HG02798 (cell line): ENCODE results near the gene GMPPB.
A peak's percentile ranks its signal among the peaks of the same experiment; 100 is the strongest.
"Not testable (repeated sequence)": the region's sequence is repeated elsewhere in the genome, so short reads cannot be mapped to it uniquely, and the experiment has no call there.

ENCODE experiments used
- ATAC-seq: cut with Tn5 transposase; IDR thresholded peaks from one replicate; pipeline ENCODE4 v1.9.1; 2021; ENCODE audit warnings: mild to moderate bottlenecking; ENCODE audit not compliant: unreplicated experiment, poor library complexity

Gene GMPPB

GRCh38 chr3:49695350-49696015, 28.3 kb downstream of the GMPPB start:
- not testable (repeated sequence) for ATAC-seq

GRCh38 chr3:49694409-49695070, 29.2 kb downstream of the GMPPB start:
- not testable (repeated sequence) for ATAC-seq

- ATAC-seq: not testable (repeated sequence)
Measured at GRCh38 chr3:49691481-49691880, 32.3 kb downstream of the GMPPB start.

- ATAC-seq: not testable (repeated sequence)
Measured at GRCh38 chr3:49690856-49691255, 32.9 kb downstream of the GMPPB start.

GRCh38 chr3:49689908-49690624, 33.7 kb downstream of the GMPPB start:
- ATAC-seq: not testable (repeated sequence)

- peak; percentile 81 for ATAC-seq
Measured at GRCh38 chr3:49689046-49689907, 34.5 kb downstream of the GMPPB start, which contains the start of the genes MST1 and RNF123. TSS of gene MST1 (minus strand) at chr3:49689474. CDS start at chr3:49688691, 783 bp downstream. TSS of gene RNF123 (plus strand) at chr3:49689557. CDS start at chr3:49691166, 1,609 bp downstream.

- not testable (repeated sequence) for ATAC-seq
Measured at GRCh38 chr3:49688338-49689045, 35.3 kb downstream of the GMPPB start.

GRCh38 chr3:49687424-49687795, 36.3 kb downstream of the GMPPB start:
- not testable (repeated sequence) for ATAC-seq

- not testable (repeated sequence) for ATAC-seq
Measured at GRCh38 chr3:49686769-49687423, 36.9 kb downstream of the GMPPB start.

- ATAC-seq: not testable (repeated sequence)
Measured at GRCh38 chr3:49686346-49686745, 37.4 kb downstream of the GMPPB start.

GRCh38 chr3:49685846-49686245, 37.9 kb downstream of the GMPPB start:
- not testable (repeated sequence) for ATAC-seq

GRCh38 chr3:49685103-49685502, 38.6 kb downstream of the GMPPB start:
- ATAC-seq: not testable (repeated sequence)

GRCh38 chr3:49684453-49684852, 39.3 kb downstream of the GMPPB start:
- ATAC-seq: not testable (repeated sequence)

- no peak for ATAC-seq
Measured at GRCh38 chr3:49683162-49683561, 40.6 kb downstream of the GMPPB start.

GRCh38 chr3:49681543-49681942, 42.2 kb downstream of the GMPPB start:
- ATAC-seq: no peak

GRCh38 chr3:49681232-49681522, 42.6 kb downstream of the GMPPB start:
- no peak for ATAC-seq

- ATAC-seq: no peak
Measured at GRCh38 chr3:49680493-49681231, 43.1 kb downstream of the GMPPB start.

- ATAC-seq: no peak
Measured at GRCh38 chr3:49675912-49676311, 47.8 kb downstream of the GMPPB start.
